Measurements from ENCODE around the gene CPNE4.

Gene CPNE4

GRCh38 chr3:131535131-131535530 is 499.7 kb downstream of the CPNE4 start:
- in situ Hi-C loops (cut with HindIII; ENCODE audit: low sequenced_read_pairs): no loop called here
- no peak overlapping the region for H3K4me3 ChIP-seq (ENCODE audit: low read depth, low read length)
- TF ChIP-seq CTCF (IDR thresholded peaks at IDR 0.05; ENCODE audit: low read depth, low read length, missing control alignments): no peak
- DNase-seq (ENCODE audit: low read depth): peak; percentile 81

GRCh38 chr3:131532645-131533044 is 502.2 kb downstream of the CPNE4 start:
- DNase-seq (ENCODE audit: low read depth): no peak
- no peak for TF ChIP-seq CTCF (IDR thresholded peaks at IDR 0.05; ENCODE audit: low read depth, low read length, missing control alignments)
- no peak overlapping the region for H3K4me3 ChIP-seq (ENCODE audit: low read depth, low read length)
- in situ Hi-C loops (cut with HindIII; ENCODE audit: low sequenced_read_pairs): no loop called here

- in situ Hi-C loops (cut with HindIII; ENCODE audit: low sequenced_read_pairs): no loop called here
- no peak for TF ChIP-seq CTCF (IDR thresholded peaks at IDR 0.05; ENCODE audit: low read depth, low read length, missing control alignments)
- H3K4me3 ChIP-seq (ENCODE audit: low read depth, low read length): no peak overlapping the region
- no peak for DNase-seq (ENCODE audit: low read depth)
These were observed 504.0 kb downstream of the CPNE4 start for GRCh38 chr3:131530843-131531242.

- TF ChIP-seq CTCF (IDR thresholded peaks at IDR 0.05; ENCODE audit: low read depth, low read length, missing control alignments): no peak
- no peak for DNase-seq (ENCODE audit: low read depth)
- in situ Hi-C loops (cut with HindIII; ENCODE audit: low sequenced_read_pairs): no loop called here
- H3K4me3 ChIP-seq (ENCODE audit: low read depth, low read length): no peak overlapping the region
These were observed 504.4 kb downstream of the CPNE4 start for GRCh38 chr3:131530388-131530787.

GRCh38 chr3:131526801-131527347 is 507.9 kb downstream of the CPNE4 start:
- DNase-seq (ENCODE audit: low read depth): no peak
- in situ Hi-C loops (cut with HindIII; ENCODE audit: low sequenced_read_pairs): no loop called here
- H3K4me3 ChIP-seq (ENCODE audit: low read depth, low read length): peak overlapping the region; percentile 26
- TF ChIP-seq CTCF (IDR thresholded peaks at IDR 0.05; ENCODE audit: low read depth, low read length, missing control alignments): peak; percentile 59

- no peak for DNase-seq (ENCODE audit: low read depth)
- TF ChIP-seq CTCF (IDR thresholded peaks at IDR 0.05; ENCODE audit: low read depth, low read length, missing control alignments): no peak
- in situ Hi-C loops (cut with HindIII; ENCODE audit: low sequenced_read_pairs): no loop called here
- H3K4me3 ChIP-seq (ENCODE audit: low read depth, low read length): no peak overlapping the region
These were observed 516.1 kb downstream of the CPNE4 start for GRCh38 chr3:131518680-131519079.

GRCh38 chr3:131505421-131505820 is 529.4 kb downstream of the CPNE4 start:
- no peak for TF ChIP-seq CTCF (IDR thresholded peaks at IDR 0.05; ENCODE audit: low read depth, low read length, missing control alignments)
- no peak overlapping the region for H3K4me3 ChIP-seq (ENCODE audit: low read depth, low read length)
- no peak for DNase-seq (ENCODE audit: low read depth)
- in situ Hi-C loops (cut with HindIII; ENCODE audit: low sequenced_read_pairs): no loop called here
